ENCODE measurements around the gene NXN. TPM values are rescaled to one million over a fixed set of nuclear protein-coding genes. Genes with fewer than 3 reads are reported as not detected.
A peak's percentile ranks its signal among the peaks of the same experiment; 100 is the strongest.
"Not testable (repeated sequence)": the region's sequence is repeated elsewhere in the genome, so short reads cannot be mapped to it uniquely, and the experiment has no call there.

Gene NXN
- polyA plus RNA-seq, 3 donors = not detected

GRCh38 chr17:998111-998510 lies 18.5 kb upstream of the NXN start:
- TF ChIP-seq, protein P1, sequence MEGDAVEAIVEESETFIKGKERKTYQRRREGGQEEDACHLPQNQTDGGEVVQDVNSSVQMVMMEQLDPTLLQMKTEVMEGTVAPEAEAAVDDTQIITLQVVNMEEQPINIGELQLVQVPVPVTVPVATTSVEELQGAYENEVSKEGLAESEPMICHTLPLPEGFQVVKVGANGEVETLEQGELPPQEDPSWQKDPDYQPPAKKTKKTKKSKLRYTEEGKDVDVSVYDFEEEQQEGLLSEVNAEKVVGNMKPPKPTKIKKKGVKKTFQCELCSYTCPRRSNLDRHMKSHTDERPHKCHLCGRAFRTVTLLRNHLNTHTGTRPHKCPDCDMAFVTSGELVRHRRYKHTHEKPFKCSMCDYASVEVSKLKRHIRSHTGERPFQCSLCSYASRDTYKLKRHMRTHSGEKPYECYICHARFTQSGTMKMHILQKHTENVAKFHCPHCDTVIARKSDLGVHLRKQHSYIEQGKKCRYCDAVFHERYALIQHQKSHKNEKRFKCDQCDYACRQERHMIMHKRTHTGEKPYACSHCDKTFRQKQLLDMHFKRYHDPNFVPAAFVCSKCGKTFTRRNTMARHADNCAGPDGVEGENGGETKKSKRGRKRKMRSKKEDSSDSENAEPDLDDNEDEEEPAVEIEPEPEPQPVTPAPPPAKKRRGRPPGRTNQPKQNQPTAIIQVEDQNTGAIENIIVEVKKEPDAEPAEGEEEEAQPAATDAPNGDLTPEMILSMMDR (IDR thresholded peaks at IDR 0.05) = no peak
- peaks cover 21% of the 10 kb centered on the region for H3K79me2 ChIP-seq (ENCODE audit: insufficient read depth, low read length)
- peaks cover 11 to 16% of the 10 kb centered on the region in 2 donors for H3K4me1 ChIP-seq (ENCODE audit: control insufficient read depth in 1 of 2, insufficient read depth in 2 of 2, low read length in 2 of 2)
- peaks cover 31 to 34% of the 10 kb centered on the region in 2 donors for H3K36me3 ChIP-seq (replicated peaks in 1 of 2; ENCODE audit: control insufficient read depth in 1 of 2, insufficient read depth in 2 of 2, low read length in 2 of 2)
- peak overlapping the region in 1 of 3 experiments; percentile 98 for H3K4me3 ChIP-seq (replicated peaks in 1 of 3; ENCODE audit: low read depth in 2 of 3, low read length in 3 of 3)
- no peak overlapping the region for H3K9ac ChIP-seq (ENCODE audit: insufficient read depth, low read length, poor library complexity, severe bottlenecking)
- peak overlapping the region; percentile 99 for H3K4me2 ChIP-seq (replicated peaks; ENCODE audit: extremely low read depth, low read length, poor library complexity, severe bottlenecking)
- peaks cover 17 to 22% of the 10 kb centered on the region in 2 donors for H3K9me3 ChIP-seq (replicated peaks in 1 of 2; ENCODE audit: control insufficient read depth in 1 of 2, insufficient read depth in 1 of 2, low read length in 2 of 2)
- Mint-ChIP-seq H3K27me3 (ENCODE audit: low read depth in 3 of 3) (peaks cover 0 to 1% (median 0%) of the 10 kb centered on the region in 3 donors), H3K4me3 (peak overlapping the region; percentile 95 to 97), H3K27ac (peak overlapping the region in 3 of 7 donors; percentile 1 to 99 (median 98)), H3K36me3 (peaks cover 33 to 35% of the 10 kb centered on the region in 2 donors), H3K9me3 (peaks cover 14 to 27% (median 23%) of the 10 kb centered on the region in 7 donors), H3K4me1 (peaks cover 12% of the 10 kb centered on the region)
- H3K27ac ChIP-seq (ENCODE audit: low read depth in 1 of 2, low read length in 2 of 2) = peak overlapping the region in 1 of 2 donors; percentile 91
- no peak for DNase-seq
- WGBS (ENCODE audit: insufficient coverage) = 84% methylated on average over 2 of the region's 2 CpGs
- intact Hi-C loops (cut with micrococcal nuclease) = loop anchor here (5.0 kb wide), 2 partner anchors 121 to 201 kb away; no protein-coding TSS in a partner anchor
- no peaks in the 10 kb centered on the region for H3K27me3 ChIP-seq (ENCODE audit: control insufficient read depth in 2 of 2, insufficient read depth in 2 of 2, low read length in 2 of 2)
- peaks cover 50% of the 10 kb centered on the region for H4K20me1 ChIP-seq (ENCODE audit: insufficient read depth, low read length)
- no peak overlapping the region for H2AFZ ChIP-seq (ENCODE audit: insufficient read depth, low read depth, low read length, poor library complexity, severe bottlenecking)

DNA sequence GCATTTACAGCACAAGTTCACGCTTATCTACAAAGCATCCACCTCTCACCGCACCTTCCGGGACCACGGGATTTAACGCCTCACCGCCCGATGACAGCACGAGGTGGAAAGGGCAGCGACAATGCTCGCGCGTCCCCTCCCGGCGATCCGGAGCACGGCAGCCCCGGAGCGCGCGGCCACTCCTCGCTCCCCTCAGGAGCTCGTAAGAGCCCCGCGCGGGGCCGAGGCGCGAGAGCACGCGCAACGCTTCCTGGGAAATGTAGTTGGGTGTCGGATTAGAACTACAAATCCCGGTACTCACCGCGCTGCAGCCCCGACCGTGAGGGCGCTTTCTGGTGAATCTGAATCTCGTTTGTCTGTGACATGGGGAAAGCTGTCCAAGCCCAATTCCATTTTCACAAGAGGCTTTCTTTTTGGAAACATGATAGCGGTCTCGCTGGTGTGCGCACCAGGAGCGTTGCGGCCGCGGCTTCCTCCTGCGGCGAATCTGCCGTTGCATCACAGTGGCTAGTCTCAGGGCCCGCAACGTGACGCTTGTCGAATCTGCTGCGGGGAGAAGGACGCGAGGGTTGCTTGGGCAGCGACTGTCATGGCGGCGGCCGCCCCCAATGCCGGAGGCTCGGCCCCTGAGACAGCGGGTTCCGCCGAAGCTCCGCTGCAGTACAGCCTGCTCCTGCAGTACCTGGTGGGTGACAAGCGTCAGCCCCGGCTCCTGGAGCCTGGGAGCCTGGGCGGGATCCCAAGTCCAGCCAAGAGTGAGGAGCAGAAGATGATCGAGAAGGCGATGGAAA lies 17.2 kb upstream of the NXN start, which contains the start of gene TIMM22:
Gene TIMM22 (plus strand): TSS at position 576 of the 791 bp plus-strand sequence. CDS start 14 bp downstream, at position 590.
- TF ChIP-seq, protein P1 (IDR thresholded peaks at IDR 0.05) = peak; percentile 82
- peaks cover 11 to 16% of the 10 kb centered on the region in 2 donors for H3K4me1 ChIP-seq (ENCODE audit: control insufficient read depth in 1 of 2, insufficient read depth in 2 of 2, low read length in 2 of 2)
- H3K9me3 ChIP-seq (replicated peaks in 1 of 2; ENCODE audit: control insufficient read depth in 1 of 2, insufficient read depth in 1 of 2, low read length in 2 of 2) = peaks cover 30 to 31% of the 10 kb centered on the region in 2 donors
- peak; percentile 95 for DNase-seq
- 0% methylated on average over 60 of the region's 71 CpGs for WGBS (ENCODE audit: insufficient coverage)
- peak within 1 kb of the TSS; percentile 70 to 98 (median 98) for H3K4me3 ChIP-seq (replicated peaks in 1 of 3; ENCODE audit: low read depth in 2 of 3, low read length in 3 of 3)
- Mint-ChIP-seq H3K9me3 (peaks cover 22 to 40% (median 36%) of the 10 kb centered on the region in 7 donors), H3K36me3 (peaks cover 21 to 23% of the 10 kb centered on the region in 2 donors), H3K27me3 (ENCODE audit: low read depth in 3 of 3) (peaks cover 1 to 2% (median 2%) of the 10 kb centered on the region in 3 donors), H3K27ac (peak within 1 kb of the TSS; percentile 93 to 99 (median 98)), H3K4me1 (peaks cover 12% of the 10 kb centered on the region), H3K4me3 (peak within 1 kb of the TSS; percentile 95 to 97)
- intact Hi-C loops (cut with micrococcal nuclease) = loop anchor here (1.0 to 5.0 kb wide), 4 partner anchors 119 to 214 kb away; partner anchors contain the start of genes GLOD4 (in 2 of the 2) and MRM3 (in 2 of the 2)
- H3K9ac ChIP-seq (ENCODE audit: insufficient read depth, low read length, poor library complexity, severe bottlenecking) = peak within 1 kb of the TSS; percentile 94
- H2AFZ ChIP-seq (ENCODE audit: insufficient read depth, low read depth, low read length, poor library complexity, severe bottlenecking) = peak within 1 kb of the TSS; percentile 99
- H3K4me2 ChIP-seq (replicated peaks; ENCODE audit: extremely low read depth, low read length, poor library complexity, severe bottlenecking) = peak within 1 kb of the TSS; percentile 99
- peak within 1 kb of the TSS; percentile 58 to 91 for H3K27ac ChIP-seq (ENCODE audit: low read depth in 1 of 2, low read length in 2 of 2)
- H3K27me3 ChIP-seq (ENCODE audit: control insufficient read depth in 2 of 2, insufficient read depth in 2 of 2, low read length in 2 of 2) = no peaks in the 10 kb centered on the region
- peaks cover 17 to 21% of the 10 kb centered on the region in 2 donors for H3K36me3 ChIP-seq (replicated peaks in 1 of 2; ENCODE audit: control insufficient read depth in 1 of 2, insufficient read depth in 2 of 2, low read length in 2 of 2)
- peaks cover 37% of the 10 kb centered on the region for H4K20me1 ChIP-seq (ENCODE audit: insufficient read depth, low read length)
- H3K79me2 ChIP-seq (ENCODE audit: insufficient read depth, low read length) = peaks cover 21% of the 10 kb centered on the region

DNA sequence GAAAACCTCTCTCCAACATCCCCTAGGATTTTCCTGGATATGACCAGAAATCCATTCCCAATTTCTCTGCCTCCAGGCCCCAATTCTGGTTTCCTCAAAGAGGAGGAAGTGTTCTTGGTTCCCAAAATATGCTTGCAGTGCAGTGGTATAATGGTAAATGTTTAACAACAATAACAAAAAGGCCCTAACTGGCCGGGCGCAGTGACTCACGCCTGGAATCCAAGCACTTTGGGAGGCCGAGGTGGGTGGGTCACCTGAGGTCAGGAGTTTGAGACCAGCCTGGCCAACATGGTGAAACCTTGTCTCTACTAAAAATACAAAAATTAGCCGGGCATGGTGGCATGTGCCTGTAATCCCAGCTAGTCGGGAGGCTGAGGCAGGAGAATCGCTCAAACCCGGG lies 15.7 kb upstream of the NXN start:
- not testable (repeated sequence) for H3K27me3 ChIP-seq (ENCODE audit: control insufficient read depth in 2 of 2, insufficient read depth in 2 of 2, low read length in 2 of 2); H3K27me3 Mint-ChIP-seq (ENCODE audit: low read depth in 3 of 3); H3K27ac ChIP-seq (ENCODE audit: low read depth in 1 of 2, low read length in 2 of 2); H3K36me3 Mint-ChIP-seq; H3K27ac Mint-ChIP-seq; H3K4me3 ChIP-seq (replicated peaks in 1 of 3; ENCODE audit: low read depth in 2 of 3, low read length in 3 of 3); H3K4me3 Mint-ChIP-seq; DNase-seq; H2AFZ ChIP-seq (ENCODE audit: insufficient read depth, low read depth, low read length, poor library complexity, severe bottlenecking); H3K4me2 ChIP-seq (replicated peaks; ENCODE audit: extremely low read depth, low read length, poor library complexity, severe bottlenecking); H3K9ac ChIP-seq (ENCODE audit: insufficient read depth, low read length, poor library complexity, severe bottlenecking); H3K36me3 ChIP-seq (replicated peaks in 1 of 2; ENCODE audit: control insufficient read depth in 1 of 2, insufficient read depth in 2 of 2, low read length in 2 of 2)
- Histone ChIP-seq H3K79me2 (ENCODE audit: insufficient read depth, low read length) (peaks cover 21% of the 10 kb centered on the region), H3K9me3 (replicated peaks in 1 of 2; ENCODE audit: control insufficient read depth in 1 of 2, insufficient read depth in 1 of 2, low read length in 2 of 2) (peaks cover 30 to 41% of the 10 kb centered on the region in 2 donors), H4K20me1 (ENCODE audit: insufficient read depth, low read length) (peaks cover 22% of the 10 kb centered on the region), H3K4me1 (ENCODE audit: control insufficient read depth in 1 of 2, insufficient read depth in 2 of 2, low read length in 2 of 2) (peaks cover 11 to 16% of the 10 kb centered on the region in 2 donors)
- WGBS (ENCODE audit: insufficient coverage) = 88% methylated on average over 6 of the region's 8 CpGs
- intact Hi-C loops (cut with micrococcal nuclease) = loop anchor here (5.0 kb wide), 2 partner anchors 118 to 198 kb away; no protein-coding TSS in a partner anchor
- peaks cover 12% of the 10 kb centered on the region for H3K4me1 Mint-ChIP-seq
- peaks cover 22 to 48% (median 41%) of the 10 kb centered on the region in 7 donors for H3K9me3 Mint-ChIP-seq
